Naive thymus-derived CD4-positive, alpha-beta T cell (primary cell): Measurements from ENCODE around the gene MARK3. TPM values are rescaled to one million over a fixed set of nuclear protein-coding genes. Genes with fewer than 3 reads are reported as not detected.

ENCODE experiments used
- ATAC-seq: fragments of 150-1000 bp; cut with Tn5 transposase; 2 replicates; pipeline ENCODE4 v1.10.0; 2021; ENCODE audit warnings: mild to moderate bottlenecking, moderate library complexity
- CTCF ChIA-PET: fragments of 350-600 bp; sonication (Branson Sonifier 250); formaldehyde crosslinking; loops from one replicate; lab custom pipeline; 2021; ENCODE audit warnings: antibody characterized with exemption; lab: Charles Lee
- POLR2A ChIA-PET: fragments of 350-600 bp; sonication (Branson Sonifier 250); formaldehyde crosslinking; loops from one replicate; lab custom pipeline; 2021; ENCODE audit warnings: antibody characterized with exemption, inconsistent platforms; lab: Charles Lee
- DNase-seq, 9 donors: peaks; one replicate each; pipeline versions ENCODE4 v3.0.0 to v3.0.0-alpha.2; 2020 to 2022; ENCODE audit warnings: mixed read lengths in 1 of 9
- H3K27ac ChIP-seq: one replicate; pipeline ENCODE4 v1.7.0; 2013; ENCODE audit warnings: mild to moderate bottlenecking, low read depth, low read length, moderate library complexity
- H3K27me3 ChIP-seq, 2 donors: one replicate each; pipeline ENCODE4 v1.7.0; 2013; ENCODE audit warnings: low read length in 2 of 2, mild to moderate bottlenecking in 2 of 2, moderate library complexity in 2 of 2; ENCODE audit not compliant: control insufficient read depth in 2 of 2, insufficient read depth in 2 of 2
- H3K36me3 ChIP-seq, 3 experiments: 1 replicate in 2 of 3; 2 replicates in 1 of 3; pipeline ENCODE4 v1.7.0; 2013; ENCODE audit warnings: low read length in 3 of 3, mild to moderate bottlenecking in 3 of 3, moderate library complexity in 1 of 3; ENCODE audit not compliant: insufficient read depth in 3 of 3, control insufficient read depth in 2 of 3
- H3K4me1 ChIP-seq, 2 donors: one replicate each; pipeline ENCODE4 v1.7.0; 2013; ENCODE audit warnings: low read length in 2 of 2, mild to moderate bottlenecking in 2 of 2, moderate library complexity in 1 of 2; ENCODE audit not compliant: control insufficient read depth in 2 of 2, insufficient read depth in 2 of 2
- H3K4me3 ChIP-seq: 2 replicates; pipeline ENCODE4 v1.7.0; 2013; ENCODE audit warnings: mild to moderate bottlenecking, low read length
- H3K9me3 ChIP-seq, 3 experiments: 1 replicate in 2 of 3; 2 replicates in 1 of 3; pipeline ENCODE4 v1.7.0; 2013; ENCODE audit warnings: low read length in 3 of 3; ENCODE audit not compliant: control insufficient read depth in 2 of 3
- H3K27ac Mint-ChIP-seq, 9 donors: one replicate each; pipeline ENCODE4 v1.8.0; 2020 to 2022; ENCODE audit warnings: mixed read lengths in 9 of 9, mild to moderate bottlenecking in 8 of 9, moderate library complexity in 5 of 9, inconsistent platforms in 2 of 9
- H3K27me3 Mint-ChIP-seq, 5 donors: one replicate each; pipeline ENCODE4 v1.8.0; 2021 to 2022; ENCODE audit warnings: mixed read lengths in 5 of 5, mild to moderate bottlenecking in 1 of 5
- H3K36me3 Mint-ChIP-seq, 5 donors: one replicate each; pipeline ENCODE4 v1.8.0; 2020 to 2022; ENCODE audit warnings: mixed read lengths in 5 of 5, mild to moderate bottlenecking in 3 of 5, inconsistent platforms in 1 of 5
- H3K4me1 Mint-ChIP-seq, 7 donors: one replicate each; pipeline ENCODE4 v1.8.0; 2020 to 2022; ENCODE audit warnings: mixed read lengths in 7 of 7, mild to moderate bottlenecking in 3 of 7, inconsistent platforms in 1 of 7
- H3K4me3 Mint-ChIP-seq, 10 donors: one replicate each; pipeline ENCODE4 v1.8.0; 2020 to 2022; ENCODE audit warnings: mild to moderate bottlenecking in 10 of 10, mixed read lengths in 10 of 10, moderate library complexity in 6 of 10, inconsistent platforms in 2 of 10
- H3K9me3 Mint-ChIP-seq, 11 donors: one replicate each; pipeline ENCODE4 v1.8.0; 2020 to 2022; ENCODE audit warnings: mixed read lengths in 11 of 11, mild to moderate bottlenecking in 4 of 11, inconsistent platforms in 1 of 11, moderate library complexity in 1 of 11
- intact Hi-C, 2 donors: fragments of 100-400 bp; cut with micrococcal nuclease; formaldehyde crosslinking; loops; one replicate each; pipeline ENCODE4 v1.15.1; 2023
- polyA plus RNA-seq, 2 donors: library from polyadenylated mRNA; unstranded; fragments of 300-500 nt; fragmentation: Illumina TruSeq; gene quantifications; one replicate each; pipeline ENCODE4 v1.2.3, GENCODE V29; 2021
- total RNA-seq, 6 experiments: library from RNA in 5 of 6; stranded (reverse) in 5 of 6; gene quantifications; 1 replicate in 5 of 6; 2 replicates in 1 of 6; pipeline ENCODE4 v1.2.3 and lab custom pipeline; 2021 to 2026

MARK3 gene
- total and polyA plus RNA-seq, 7 experiments from 2014 or later, result 28.2 to 133 (median 100) TPM

- Histone ChIP-seq H3K36me3 (peaks cover 0 to 52% (median 0%) of the 10 kb centered on the region in 3 experiments), H3K9me3 (no peaks in the 10 kb centered on the region), H3K27ac (no peak overlapping the region), H3K4me1 (peaks cover 14 to 15% of the 10 kb centered on the region in 2 donors), H3K27me3 (no peaks in the 10 kb centered on the region), H3K4me3 (no peak overlapping the region)
- intact Hi-C loops, result no loop called here
- ATAC-seq (no peak), DNase-seq (no peak)
- peaks cover 0 to 2% (median 0%) of the 10 kb centered on the region in 11 donors for H3K9me3 Mint-ChIP-seq
- ChIA-PET CTCF (interaction anchor here (1.3 kb wide), 1 partner anchor 12 kb away, joined by 4 read pairs; no protein-coding TSS in a partner anchor), POLR2A (interaction anchor here (0.6 kb wide), 1 partner anchor 10 kb away, joined by 3 read pairs; no protein-coding TSS in a partner anchor)
- H3K27me3 Mint-ChIP-seq, result no peaks in the 10 kb centered on the region
- no peak overlapping the region for H3K4me3 Mint-ChIP-seq
- peaks cover 18 to 26% (median 22%) of the 10 kb centered on the region in 7 donors for H3K4me1 Mint-ChIP-seq
- no peak overlapping the region for H3K27ac Mint-ChIP-seq
- H3K36me3 Mint-ChIP-seq, result no peaks in the 10 kb centered on the region
These were observed 148.2 kb downstream of the MARK3 start for GRCh38 chr14:103533137-103533998.

DNA sequence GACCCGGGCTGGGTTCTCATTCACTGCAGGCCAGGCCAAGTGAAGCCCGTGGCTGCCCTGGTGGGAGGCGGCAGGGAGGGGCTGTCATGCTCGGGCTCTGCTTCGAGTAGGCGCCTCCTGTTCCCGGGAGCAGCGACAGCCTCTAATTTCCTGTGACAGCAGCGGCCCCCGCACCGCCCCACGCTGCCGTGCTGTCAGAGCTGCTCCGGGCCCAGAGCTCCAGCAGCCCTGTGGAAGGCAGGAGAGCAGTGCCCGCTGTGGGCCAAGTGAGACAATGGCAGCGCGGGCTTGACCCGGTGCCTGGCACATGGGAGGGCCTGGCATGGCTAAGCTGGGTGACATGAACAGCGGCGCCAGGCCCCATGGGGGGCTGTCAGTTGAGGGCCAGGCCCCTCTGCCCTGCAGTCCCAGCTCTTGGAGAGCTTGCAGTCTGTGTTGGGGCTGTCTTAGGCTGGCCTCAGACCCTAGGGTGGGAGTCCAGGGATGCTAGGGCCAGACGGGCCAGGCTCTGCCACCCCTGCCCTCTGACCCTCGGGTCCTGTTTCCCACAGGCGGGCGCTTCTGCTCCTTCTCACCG is 148.9 kb downstream of the MARK3 start:
- POLR2A ChIA-PET, result interaction anchor here (0.6 kb wide), 1 partner anchor 10 kb away, joined by 3 read pairs; no protein-coding TSS in a partner anchor
- H3K27ac ChIP-seq, result no peak overlapping the region
- ATAC-seq, result no peak
- intact Hi-C loops, result no loop called here
- Mint-ChIP-seq H3K27me3 (no peaks in the 10 kb centered on the region), H3K4me1 (peaks cover 15 to 23% (median 18%) of the 10 kb centered on the region in 7 donors), H3K4me3 (no peak overlapping the region), H3K36me3 (no peaks in the 10 kb centered on the region), H3K9me3 (peaks cover 0 to 2% (median 0%) of the 10 kb centered on the region in 11 donors), H3K27ac (no peak overlapping the region)
- no peak for DNase-seq
- peaks cover 0 to 52% (median 0%) of the 10 kb centered on the region in 3 experiments for H3K36me3 ChIP-seq
- no peaks in the 10 kb centered on the region for H3K9me3 ChIP-seq
- no peak overlapping the region for H3K4me3 ChIP-seq
- CTCF ChIA-PET, result interaction anchor here (1.3 kb wide), 1 partner anchor 13 kb away, joined by 4 read pairs; no protein-coding TSS in a partner anchor
- no peaks in the 10 kb centered on the region for H3K27me3 ChIP-seq
- peaks cover 10 to 11% of the 10 kb centered on the region in 2 donors for H3K4me1 ChIP-seq

DNA sequence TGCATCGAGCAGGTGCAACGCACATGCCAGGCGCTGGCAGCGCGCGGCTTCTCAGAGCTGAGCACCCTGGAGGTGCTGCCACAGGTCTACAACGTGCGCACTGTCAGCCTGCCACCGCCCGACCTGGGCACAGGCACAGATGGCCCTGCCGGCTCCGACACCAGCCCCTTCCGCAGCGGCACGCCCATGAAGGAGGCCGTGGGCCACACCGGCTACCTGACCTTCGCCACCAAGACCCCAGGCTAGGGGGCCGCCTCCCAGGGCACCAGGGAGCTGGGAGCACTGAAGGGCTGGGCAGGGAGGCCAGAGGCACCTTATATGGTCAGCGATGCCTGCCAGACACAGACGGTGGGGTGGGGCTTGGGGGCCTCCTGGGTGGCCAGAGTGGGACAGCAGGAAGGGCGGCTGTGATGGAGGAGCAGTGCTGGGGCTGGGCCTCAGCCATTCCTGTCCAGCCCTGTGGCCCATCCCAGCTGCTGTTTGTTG is 149.4 kb downstream of the MARK3 start:
- Histone ChIP-seq H3K4me1 (peaks cover 7% of the 10 kb centered on the region in 2 donors), H3K9me3 (no peaks in the 10 kb centered on the region), H3K27me3 (no peaks in the 10 kb centered on the region), H3K27ac (no peak overlapping the region), H3K36me3 (peaks cover 0 to 52% (median 0%) of the 10 kb centered on the region in 3 experiments), H3K4me3 (no peak overlapping the region)
- intact Hi-C loops, result no loop called here
- H3K4me1 Mint-ChIP-seq, result peaks cover 11 to 21% (median 14%) of the 10 kb centered on the region in 7 donors
- H3K4me3 Mint-ChIP-seq, result no peak overlapping the region
- CTCF ChIA-PET, result no interaction called here
- H3K27ac Mint-ChIP-seq, result no peak overlapping the region
- H3K36me3 Mint-ChIP-seq, result no peaks in the 10 kb centered on the region
- H3K27me3 Mint-ChIP-seq, result peaks cover 0 to 3% (median 0%) of the 10 kb centered on the region in 5 donors
- no peak for ATAC-seq
- no peaks in the 10 kb centered on the region for H3K9me3 Mint-ChIP-seq
- POLR2A ChIA-PET, result no interaction called here
- no peak for DNase-seq

- intact Hi-C loops, result no loop called here
- peak overlapping the region in 1 of 9 donors; percentile 33 for H3K27ac Mint-ChIP-seq
- no peaks in the 10 kb centered on the region for H3K36me3 Mint-ChIP-seq
- peaks cover 5 to 15% (median 8%) of the 10 kb centered on the region in 7 donors for H3K4me1 Mint-ChIP-seq
- H3K9me3 Mint-ChIP-seq, result no peaks in the 10 kb centered on the region
- DNase-seq, result no peak
- Histone ChIP-seq H3K27me3 (no peaks in the 10 kb centered on the region), H3K4me3 (no peak overlapping the region), H3K27ac (no peak overlapping the region), H3K9me3 (no peaks in the 10 kb centered on the region), H3K36me3 (peaks cover 0 to 52% (median 0%) of the 10 kb centered on the region in 3 experiments), H3K4me1 (peaks cover under 1% of the 10 kb centered on the region in 2 donors)
- peaks cover 0 to 3% (median 0%) of the 10 kb centered on the region in 5 donors for H3K27me3 Mint-ChIP-seq
- no peak for ATAC-seq
- no peak overlapping the region for H3K4me3 Mint-ChIP-seq
- ChIA-PET CTCF (no interaction called here), POLR2A (no interaction called here)
These were observed 150.1 kb downstream of the MARK3 start for GRCh38 chr14:103535081-103535890.

DNA sequence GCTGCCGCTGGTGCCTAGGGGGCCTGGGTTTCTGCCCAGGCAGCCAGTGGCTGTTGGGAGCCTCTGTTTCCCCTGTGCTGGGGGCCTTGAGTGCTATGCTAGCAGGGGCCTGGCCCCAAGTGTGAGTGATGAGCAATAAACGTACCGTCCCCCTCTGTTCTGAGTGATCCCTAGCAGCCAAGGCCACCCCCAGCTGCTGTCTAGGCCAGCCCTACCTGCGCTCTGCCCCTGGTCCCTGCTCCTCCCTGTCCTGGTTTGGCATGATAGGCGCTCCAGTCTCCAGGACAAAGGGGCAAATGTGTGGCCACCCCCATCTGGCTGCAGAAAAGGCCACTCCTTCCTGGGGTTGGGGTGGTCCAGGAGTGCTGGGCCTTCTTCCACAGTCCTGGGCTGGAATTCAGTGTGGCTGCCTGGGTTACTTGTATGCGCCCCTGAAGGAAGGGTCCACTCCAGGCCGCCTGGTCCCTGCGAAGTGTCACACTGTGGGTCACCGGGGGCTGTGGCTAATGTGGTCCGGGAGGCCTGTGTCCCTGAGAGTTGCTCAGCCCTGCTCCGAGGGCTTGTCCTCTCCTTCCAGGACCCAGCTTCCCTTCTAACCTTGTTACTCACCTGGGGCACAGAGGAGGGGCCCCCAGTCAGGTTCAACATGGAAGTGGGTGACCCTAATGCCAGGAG is 150.8 kb downstream of the MARK3 start:
- Mint-ChIP-seq H3K27me3 (peaks cover 0 to 3% (median 0%) of the 10 kb centered on the region in 5 donors), H3K36me3 (no peaks in the 10 kb centered on the region), H3K4me1 (peaks cover 0 to 10% (median 3%) of the 10 kb centered on the region in 7 donors), H3K9me3 (no peaks in the 10 kb centered on the region), H3K27ac (peak overlapping the region in 1 of 9 donors; percentile 53), H3K4me3 (no peak overlapping the region)
- DNase-seq, result no peak
- Histone ChIP-seq H3K27me3 (no peaks in the 10 kb centered on the region), H3K4me3 (no peak overlapping the region), H3K9me3 (no peaks in the 10 kb centered on the region), H3K4me1 (no peaks in the 10 kb centered on the region), H3K27ac (no peak overlapping the region), H3K36me3 (peaks cover 0 to 48% (median 0%) of the 10 kb centered on the region in 3 experiments)
- ChIA-PET CTCF (no interaction called here), POLR2A (no interaction called here)
- ATAC-seq, result no peak
- intact Hi-C loops, result no loop called here

- Mint-ChIP-seq H3K36me3 (no peaks in the 10 kb centered on the region), H3K4me3 (no peak overlapping the region), H3K4me1 (peaks cover 0 to 3% (median 0%) of the 10 kb centered on the region in 7 donors), H3K27me3 (peaks cover 0 to 3% (median 0%) of the 10 kb centered on the region in 5 donors), H3K9me3 (no peaks in the 10 kb centered on the region), H3K27ac (peak overlapping the region in 1 of 9 donors; percentile 31)
- H3K27ac ChIP-seq, result no peak overlapping the region
- ChIA-PET CTCF (no interaction called here), POLR2A (no interaction called here)
- DNase-seq (no peak), ATAC-seq (no peak)
- H3K9me3 ChIP-seq, result no peaks in the 10 kb centered on the region
- no peaks in the 10 kb centered on the region for H3K4me1 ChIP-seq
- peaks cover 0 to 41% (median 0%) of the 10 kb centered on the region in 3 experiments for H3K36me3 ChIP-seq
- H3K27me3 ChIP-seq, result no peaks in the 10 kb centered on the region
- H3K4me3 ChIP-seq, result no peak overlapping the region
- intact Hi-C loops, result no loop called here
These were observed 151.5 kb downstream of the MARK3 start for GRCh38 chr14:103536693-103537092.
